Karpas-422 (cell line): Measurements from ENCODE around the gene PCDHGA12. TPM values are rescaled to one million over a fixed set of nuclear protein-coding genes. Genes with fewer than 3 reads are reported as not detected.
"Not testable (repeated sequence)": the region's sequence is repeated elsewhere in the genome, so short reads cannot be mapped to it uniquely, and the experiment has no call there.

Experiments
- DNase-seq: peaks from one replicate; pipeline ENCODE4 v3.0.0-alpha.2; 2015
- H2AFZ ChIP-seq: fragments of 200-600 bp; sonication (generic); 2 replicates; pipeline ENCODE4 v1.6.1; 2014; ENCODE audit warnings: antibody characterized with exemption, low read length, mixed read lengths
- H3K27ac ChIP-seq: fragments of 200-600 bp; sonication (generic); 2 replicates; pipeline ENCODE4 v1.5.1; 2014; ENCODE audit warnings: mild to moderate bottlenecking, low read length, moderate library complexity
- H3K27me3 ChIP-seq: fragments of 200-600 bp; sonication (generic); 2 replicates; pipeline ENCODE4 v1.6.1; 2014; ENCODE audit warnings: low read length, mixed read lengths
- H3K36me3 ChIP-seq: fragments of 200-600 bp; sonication (generic); 2 replicates; pipeline ENCODE4 v1.6.1; 2014; ENCODE audit warnings: low read length, mixed read lengths; ENCODE audit not compliant: insufficient read depth
- H3K4me1 ChIP-seq: fragments of 200-600 bp; sonication (generic); 2 replicates; pipeline ENCODE4 v1.6.1; 2014; ENCODE audit warnings: mild to moderate bottlenecking, low read length, mixed read lengths
- H3K4me2 ChIP-seq: fragments of 200-600 bp; sonication (generic); 2 replicates; pipeline ENCODE4 v1.6.1; 2014; ENCODE audit warnings: low read length, low read depth, mild to moderate bottlenecking; ENCODE audit not compliant: poor library complexity, severe bottlenecking
- H3K4me3 ChIP-seq: fragments of 200-600 bp; sonication (generic); 2 replicates; pipeline ENCODE4 v1.5.1; 2014; ENCODE audit warnings: mild to moderate bottlenecking, antibody characterized with exemption, low read length, mixed read lengths
- H3K79me2 ChIP-seq: fragments of 200-600 bp; sonication (generic); 2 replicates; pipeline ENCODE4 v1.6.1; 2014; ENCODE audit warnings: mild to moderate bottlenecking, low read length, mixed read lengths
- H3K9ac ChIP-seq: fragments of 200-600 bp; sonication (generic); 2 replicates; pipeline ENCODE4 v1.6.0; 2014; ENCODE audit warnings: low read length
- H3K9me2 ChIP-seq: fragments of 200-600 bp; sonication (generic), shearing (Covaris generic); replicated peaks from 2 replicates; pipeline ENCODE4 v1.6.0; 2014; ENCODE audit warnings: mild to moderate bottlenecking, low read length, moderate library complexity; ENCODE audit not compliant: insufficient read depth
- H3K9me3 ChIP-seq: fragments of 300-700, 200-600 bp; sonication (generic); 2 replicates; pipeline ENCODE4 v1.6.1; 2014; ENCODE audit warnings: low read length, mixed read lengths
- H4K20me1 ChIP-seq: fragments of 200-600 bp; sonication (generic); 2 replicates; pipeline ENCODE4 v1.6.1; 2014; ENCODE audit warnings: mild to moderate bottlenecking, antibody characterized with exemption, low read length, low read depth; ENCODE audit not compliant: insufficient read depth
- total RNA-seq: library from RNA; depleted of rRNA; stranded (reverse); fragments of >200 nt; shearing (Covaris generic); gene quantifications from 2 replicates; pipeline ENCODE4 v1.2.3, GENCODE V29; 2014; ENCODE audit warnings: low replicate concordance; rRNA removed

The PCDHGA12 gene
- total RNA-seq, result 6.6 and 7.8 TPM in 2 replicates

GRCh38 chr5:141430332-141431113 lies at the start of gene PCDHGA12:
TSS of gene PCDHGA12 (plus strand) at chr5:141430507. CDS start at chr5:141430760, 253 bp downstream.
- Histone ChIP-seq H4K20me1 (no peaks in the 10 kb centered on the region), H3K4me2 (no peak within 1 kb of the TSS), H2AFZ (no peak within 1 kb of the TSS), H3K27me3 (no peaks in the 10 kb centered on the region), H3K9me2 (no peaks in the 10 kb centered on the region), H3K27ac (no peak within 1 kb of the TSS), H3K9me3 (peaks cover 13% of the 10 kb centered on the region), H3K79me2 (no peaks in the 10 kb centered on the region), H3K36me3 (peaks cover 6% of the 10 kb centered on the region; the same call in 1 of the 2 replicates), H3K4me3 (no peak within 1 kb of the TSS), H3K9ac (no peak within 1 kb of the TSS), H3K4me1 (no peaks in the 10 kb centered on the region)
- no peak for DNase-seq

- no peak for DNase-seq
- Histone ChIP-seq H3K27me3 (no peaks in the 10 kb centered on the region), H3K4me2 (no peak within 1 kb of the TSS), H3K9me2 (no peaks in the 10 kb centered on the region), H3K36me3 (peaks cover 63% of the 10 kb centered on the region), H3K9me3 (peaks cover 39% of the 10 kb centered on the region), H3K4me1 (no peaks in the 10 kb centered on the region), H3K9ac (no peak within 1 kb of the TSS), H2AFZ (no peak within 1 kb of the TSS), H3K27ac (no peak within 1 kb of the TSS), H3K4me3 (peak within 1 kb of the TSS; percentile 18; the same call in 1 of the 2 replicates), H4K20me1 (no peaks in the 10 kb centered on the region), H3K79me2 (peaks cover 37% of the 10 kb centered on the region)
These were observed 47.6 kb upstream of the PCDHGA12 start, which contains the start of gene PCDHGA7 for GRCh38 chr5:141382469-141383294. TSS of gene PCDHGA7 (plus strand) at chr5:141382742. CDS start at chr5:141382900, 158 bp downstream.

- no peak overlapping the region for H3K4me2 ChIP-seq
- no peak overlapping the region for H3K9ac ChIP-seq
- no peak overlapping the region for H2AFZ ChIP-seq
- H3K4me1 ChIP-seq, result no peaks in the 10 kb centered on the region
- H3K9me3 ChIP-seq, result peaks cover 40% of the 10 kb centered on the region
- H3K27ac ChIP-seq, result no peak overlapping the region
- peaks cover 62% of the 10 kb centered on the region for H3K36me3 ChIP-seq
- H4K20me1 ChIP-seq, result no peaks in the 10 kb centered on the region
- H3K27me3 ChIP-seq, result no peaks in the 10 kb centered on the region
- H3K4me3 ChIP-seq, result peak overlapping the region; percentile 18; the same call in 1 of the 2 replicates
- H3K9me2 ChIP-seq, result no peaks in the 10 kb centered on the region
- H3K79me2 ChIP-seq, result peaks cover 33% of the 10 kb centered on the region
- no peak for DNase-seq
These were observed 47.0 kb upstream of the PCDHGA12 start for GRCh38 chr5:141383345-141383744.

- Histone ChIP-seq H3K4me3 (no peak overlapping the region), H3K36me3 (peaks cover 50% of the 10 kb centered on the region), H3K4me2 (no peak overlapping the region), H3K4me1 (no peaks in the 10 kb centered on the region), H3K27ac (no peak overlapping the region), H3K27me3 (no peaks in the 10 kb centered on the region), H4K20me1 (no peaks in the 10 kb centered on the region), H3K9me3 (peaks cover 38% of the 10 kb centered on the region), H3K79me2 (peaks cover 21% of the 10 kb centered on the region; the same call in 1 of the 2 replicates), H3K9me2 (no peaks in the 10 kb centered on the region), H3K9ac (no peak overlapping the region), H2AFZ (no peak overlapping the region)
- DNase-seq, result no peak
These were observed 45.6 kb upstream of the PCDHGA12 start for GRCh38 chr5:141384471-141385267.

GRCh38 chr5:141387557-141388311 lies 42.6 kb upstream of the PCDHGA12 start, which contains the start of gene PCDHGB4:
TSS of gene PCDHGB4 (plus strand) at chr5:141387698. CDS start at chr5:141387885, 187 bp downstream.
- H2AFZ ChIP-seq, DNase-seq, H3K4me2 ChIP-seq: not testable (repeated sequence)

GRCh38 chr5:141388661-141389060 lies 41.6 kb upstream of the PCDHGA12 start:
- H3K9me3 ChIP-seq, result peaks cover 24% of the 10 kb centered on the region
- no peak overlapping the region for H3K27ac ChIP-seq
- no peak overlapping the region for H3K9ac ChIP-seq
- H3K79me2 ChIP-seq, result peaks cover 9% of the 10 kb centered on the region; the same call in 1 of the 2 replicates
- no peaks in the 10 kb centered on the region for H4K20me1 ChIP-seq
- DNase-seq, result no peak
- no peaks in the 10 kb centered on the region for H3K9me2 ChIP-seq
- no peaks in the 10 kb centered on the region for H3K4me1 ChIP-seq
- no peak overlapping the region for H3K4me2 ChIP-seq
- H3K4me3 ChIP-seq, result no peak overlapping the region
- H2AFZ ChIP-seq, result no peak overlapping the region
- no peaks in the 10 kb centered on the region for H3K27me3 ChIP-seq
- peaks cover 41% of the 10 kb centered on the region for H3K36me3 ChIP-seq

More at GRCh38 chr5:141387557-141388311, 42.6 kb upstream of the PCDHGA12 start, which contains the start of gene PCDHGB4:
- not testable (repeated sequence) for H3K4me3 ChIP-seq, H3K27me3 ChIP-seq, H3K9me2 ChIP-seq, H3K9ac ChIP-seq, H3K4me1 ChIP-seq, H3K27ac ChIP-seq, H4K20me1 ChIP-seq
- Histone ChIP-seq H3K9me3 (peaks cover 26% of the 10 kb centered on the region), H3K36me3 (peaks cover 47% of the 10 kb centered on the region), H3K79me2 (peaks cover 12% of the 10 kb centered on the region; the same call in 1 of the 2 replicates)
